Ascending aorta (tissue), 2 donors: ENCODE measurements around the gene ACTG1. TPM values are rescaled to one million over a fixed set of nuclear protein-coding genes. Genes with fewer than 3 reads are reported as not detected.
A peak's percentile ranks its signal among the peaks of the same experiment; 100 is the strongest.

Experiments used
- DNase-seq, 2 donors: peaks; one replicate each; pipeline ENCODE4 v3.0.0-alpha.2; 2019; ENCODE audit warnings: low spot score in 2 of 2
- H3K27ac ChIP-seq, 2 donors: fragments of 200-600 bp; sonication (generic); one replicate each; pipeline ENCODE4 v1.5.1; 2016 to 2017; ENCODE audit warnings: mild to moderate bottlenecking in 1 of 2
- H3K27me3 ChIP-seq: fragments of 200-600 bp; sonication (generic); one replicate; pipeline ENCODE4 v1.5.1; 2017
- H3K36me3 ChIP-seq, 2 donors: fragments of 200-600 bp; sonication (generic); one replicate each; pipeline ENCODE4 v1.5.1; 2016
- H3K4me1 ChIP-seq, 2 donors: fragments of 200-600 bp; sonication (generic); one replicate each; pipeline ENCODE4 v1.5.1; 2016 to 2017; ENCODE audit warnings: mild to moderate bottlenecking in 1 of 2
- H3K4me3 ChIP-seq, 2 donors: fragments of 200-600 bp; sonication (generic); one replicate each; pipeline ENCODE4 v1.5.1; 2016 to 2017; ENCODE audit warnings: mild to moderate bottlenecking in 1 of 2
- H3K9me3 ChIP-seq, 2 donors: fragments of 200-600 bp; sonication (generic); one replicate each; pipeline ENCODE4 v1.5.1; 2016
- CTCF ChIP-seq, 3 experiments: fragments of 200-600 bp in 2 of 3; fragments of 450-650 bp in 1 of 3; sonication (generic) in 2 of 3; IDR thresholded peaks; one replicate each; pipeline ENCODE4 v1.5.1; 2016 to 2019; ENCODE audit warnings: antibody characterized with exemption in 3 of 3, mild to moderate bottlenecking in 1 of 3, moderate library complexity in 1 of 3
- intact Hi-C: fragments of 100-400 bp; cut with DNase I; formaldehyde crosslinking; loops from one replicate; pipeline ENCODE4 v1.15.1; 2023
- total RNA-seq: library from RNA; depleted of rRNA; stranded (reverse); fragments of >200 nt; gene quantifications from one replicate; pipeline ENCODE4 v1.1.0, GENCODE V29; 2016

ACTG1 gene
- total RNA-seq, 1 donor from 2014 or later = 6,075 TPM

GRCh38 chr17:81488276-81488860, 24.2 kb downstream of the ACTG1 start:
- DNase-seq = no peak
- H3K4me1 ChIP-seq = peaks cover 8 to 17% of the 10 kb centered on the region in 2 donors
- H3K27ac ChIP-seq = peak overlapping the region; percentile 1 to 60
- H3K36me3 ChIP-seq = no peaks in the 10 kb centered on the region
- intact Hi-C loops = no loop called here
- no peaks in the 10 kb centered on the region for H3K27me3 ChIP-seq
- TF ChIP-seq CTCF (IDR thresholded peaks at IDR 0.05) = no peak
- H3K4me3 ChIP-seq = peak overlapping the region; percentile 56 to 81
- no peaks in the 10 kb centered on the region for H3K9me3 ChIP-seq

GRCh38 chr17:81487487-81488275, 24.9 kb downstream of the ACTG1 start:
- Histone ChIP-seq H3K9me3 (no peaks in the 10 kb centered on the region), H3K36me3 (no peaks in the 10 kb centered on the region), H3K4me3 (peak overlapping the region; percentile 56 to 81), H3K4me1 (peaks cover 8 to 17% of the 10 kb centered on the region in 2 donors), H3K27me3 (no peaks in the 10 kb centered on the region), H3K27ac (peak overlapping the region; percentile 1 to 60)
- DNase-seq = peak in 1 of 2 donors; percentile 84
- no peak for TF ChIP-seq CTCF (IDR thresholded peaks at IDR 0.05)
- intact Hi-C loops = no loop called here

- Histone ChIP-seq H3K9me3 (no peaks in the 10 kb centered on the region), H3K4me1 (peaks cover 8 to 17% of the 10 kb centered on the region in 2 donors), H3K4me3 (peak overlapping the region; percentile 56 to 81), H3K36me3 (no peaks in the 10 kb centered on the region), H3K27ac (no peak overlapping the region), H3K27me3 (no peaks in the 10 kb centered on the region)
- DNase-seq = no peak
- intact Hi-C loops = no loop called here
- TF ChIP-seq CTCF (IDR thresholded peaks at IDR 0.05) = no peak
Measured at GRCh38 chr17:81487089-81487486, 25.5 kb downstream of the ACTG1 start.

- DNase-seq = no peak
- Histone ChIP-seq H3K36me3 (no peaks in the 10 kb centered on the region), H3K27ac (no peak overlapping the region), H3K9me3 (no peaks in the 10 kb centered on the region), H3K27me3 (no peaks in the 10 kb centered on the region), H3K4me1 (peaks cover 8 to 22% of the 10 kb centered on the region in 2 donors), H3K4me3 (no peak overlapping the region)
- TF ChIP-seq CTCF (IDR thresholded peaks at IDR 0.05) = no peak
- intact Hi-C loops = no loop called here
Measured at GRCh38 chr17:81486199-81486810, 26.3 kb downstream of the ACTG1 start.

- Histone ChIP-seq H3K27me3 (no peaks in the 10 kb centered on the region), H3K27ac (no peak overlapping the region), H3K36me3 (no peaks in the 10 kb centered on the region), H3K4me3 (peak overlapping the region; percentile 51 to 62), H3K4me1 (peaks cover 11 to 37% of the 10 kb centered on the region in 2 donors), H3K9me3 (no peaks in the 10 kb centered on the region)
- DNase-seq = peak; percentile 49 to 93
- peak; percentile 86 to 100 (median 90) for TF ChIP-seq CTCF (IDR thresholded peaks at IDR 0.05)
- intact Hi-C loops = loop anchor here (1.0 kb wide), 3 partner anchors 82 to 229 kb away; no protein-coding TSS in a partner anchor
Measured at GRCh38 chr17:81484195-81484979, 28.2 kb downstream of the ACTG1 start.
